Ovary (tissue), 3 donors: ENCODE measurements around the gene B2M.

Experiments
- CTCF ChIP-seq, 3 donors: fragments of 450-650 bp in 2 of 3; fragments of 200-600 bp in 1 of 3; IDR thresholded peaks; one replicate each; pipeline versions ENCODE4 v1.5.1 to v1.8.0; 2016 to 2022; ENCODE audit warnings: antibody characterized with exemption in 3 of 3, mild to moderate bottlenecking in 1 of 3
- EP300 ChIP-seq: sonication (generic); formaldehyde crosslinking; IDR thresholded peaks from one replicate; pipeline ENCODE4 v1.6.1; 2017; ENCODE audit warnings: antibody characterized with exemption
- POLR2A ChIP-seq: fragments of 450-650 bp; IDR thresholded peaks from one replicate; pipeline ENCODE4 v1.6.1; 2017; ENCODE audit warnings: antibody characterized with exemption, mild to moderate bottlenecking, moderate library complexity
- donor health status: DM: no; HTN: no; CAD: no.

GRCh38 chr15:44694416-44694815 lies 16.9 kb upstream of the B2M start:
- TF ChIP-seq CTCF (IDR thresholded peaks at IDR 0.05) (no peak), EP300 (no peak), POLR2A (no peak)
